ENCODE results near the gene GCSH. TPM values are rescaled to one million over a fixed set of nuclear protein-coding genes. Genes with fewer than 3 reads are reported as not detected.

The GCSH gene
- total RNA-seq, 1 donor, result 18.1 TPM

DNA sequence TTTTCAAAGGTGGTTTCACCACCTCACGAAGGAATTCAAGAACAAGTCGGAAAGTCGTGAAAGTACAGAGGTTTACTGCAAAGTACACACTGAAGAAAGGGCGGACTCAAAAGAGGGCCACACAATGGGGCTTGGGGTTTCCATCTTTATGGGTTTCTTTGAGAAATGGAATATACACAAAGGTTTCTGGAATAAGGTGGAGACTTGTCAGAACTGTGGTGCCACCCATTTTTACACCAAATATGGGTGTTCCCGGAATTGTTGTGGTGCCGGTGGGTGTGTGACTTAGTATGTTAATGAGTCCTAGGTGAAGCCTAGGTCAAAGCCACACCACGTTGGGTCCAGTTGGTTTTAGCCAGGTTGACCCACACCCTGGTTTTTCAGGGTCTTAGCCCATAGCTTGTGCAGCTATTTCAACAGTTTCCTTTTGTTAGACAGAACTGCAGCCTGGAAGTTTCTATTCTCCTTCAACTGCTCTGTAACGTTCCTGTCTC, 567 bp upstream of the GCSH start:
- no peak for DNase-seq (ENCODE audit: insufficient read length, low spot score, missing footprints)
- Histone ChIP-seq H3K4me1 (ENCODE audit: insufficient read depth, low read length) (peaks cover 4% of the 10 kb centered on the region), H3K4me3 (ENCODE audit: insufficient read depth, low read length) (peak overlapping the region; percentile 56), H3K9me3 (ENCODE audit: low read depth, low read length) (no peaks in the 10 kb centered on the region), H2AFZ (ENCODE audit: low read length) (peak overlapping the region; percentile 93), H3K27ac (ENCODE audit: low read depth, low read length) (no peak overlapping the region), H3K79me2 (ENCODE audit: insufficient read depth, low read length) (peaks cover 27% of the 10 kb centered on the region), H3K36me3 (ENCODE audit: insufficient read depth, low read length) (no peaks in the 10 kb centered on the region), H3K4me2 (ENCODE audit: insufficient read depth, low read length) (peak overlapping the region; percentile 79), H3K27me3 (ENCODE audit: insufficient read depth, low read length) (no peaks in the 10 kb centered on the region), H4K20me1 (ENCODE audit: insufficient read depth, low read length) (peaks cover 2% of the 10 kb centered on the region)
- TF ChIP-seq, protein P1, sequence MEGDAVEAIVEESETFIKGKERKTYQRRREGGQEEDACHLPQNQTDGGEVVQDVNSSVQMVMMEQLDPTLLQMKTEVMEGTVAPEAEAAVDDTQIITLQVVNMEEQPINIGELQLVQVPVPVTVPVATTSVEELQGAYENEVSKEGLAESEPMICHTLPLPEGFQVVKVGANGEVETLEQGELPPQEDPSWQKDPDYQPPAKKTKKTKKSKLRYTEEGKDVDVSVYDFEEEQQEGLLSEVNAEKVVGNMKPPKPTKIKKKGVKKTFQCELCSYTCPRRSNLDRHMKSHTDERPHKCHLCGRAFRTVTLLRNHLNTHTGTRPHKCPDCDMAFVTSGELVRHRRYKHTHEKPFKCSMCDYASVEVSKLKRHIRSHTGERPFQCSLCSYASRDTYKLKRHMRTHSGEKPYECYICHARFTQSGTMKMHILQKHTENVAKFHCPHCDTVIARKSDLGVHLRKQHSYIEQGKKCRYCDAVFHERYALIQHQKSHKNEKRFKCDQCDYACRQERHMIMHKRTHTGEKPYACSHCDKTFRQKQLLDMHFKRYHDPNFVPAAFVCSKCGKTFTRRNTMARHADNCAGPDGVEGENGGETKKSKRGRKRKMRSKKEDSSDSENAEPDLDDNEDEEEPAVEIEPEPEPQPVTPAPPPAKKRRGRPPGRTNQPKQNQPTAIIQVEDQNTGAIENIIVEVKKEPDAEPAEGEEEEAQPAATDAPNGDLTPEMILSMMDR (IDR thresholded peaks at IDR 0.05; ENCODE audit: extremely low read depth, low read depth, low read length), result no peak

DNA sequence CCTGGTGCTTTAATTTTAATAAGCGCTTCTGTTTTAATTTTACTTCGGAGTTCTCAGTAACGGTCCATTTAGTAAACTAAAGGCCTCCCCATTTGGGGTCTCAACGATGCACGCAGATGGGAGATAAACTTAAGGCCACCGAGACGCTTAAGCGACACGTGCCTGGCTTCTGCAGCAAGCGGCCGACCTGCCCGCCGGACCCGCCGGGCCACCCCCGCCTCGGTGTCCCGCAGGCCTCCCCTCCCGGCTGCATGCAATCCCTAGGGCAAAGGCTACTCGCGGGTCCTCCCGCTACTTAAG, 592 bp downstream of the GCSH start:
- Histone ChIP-seq H3K4me1 (ENCODE audit: insufficient read depth, low read length) (peaks cover 4% of the 10 kb centered on the region), H3K79me2 (ENCODE audit: insufficient read depth, low read length) (peaks cover 36% of the 10 kb centered on the region), H3K27me3 (ENCODE audit: insufficient read depth, low read length) (no peaks in the 10 kb centered on the region), H3K4me3 (ENCODE audit: insufficient read depth, low read length) (peak overlapping the region; percentile 88), H3K27ac (ENCODE audit: low read depth, low read length) (peak overlapping the region; percentile 37), H2AFZ (ENCODE audit: low read length) (peak overlapping the region; percentile 93), H4K20me1 (ENCODE audit: insufficient read depth, low read length) (peaks cover 2% of the 10 kb centered on the region), H3K36me3 (ENCODE audit: insufficient read depth, low read length) (no peaks in the 10 kb centered on the region), H3K9me3 (ENCODE audit: low read depth, low read length) (no peaks in the 10 kb centered on the region), H3K4me2 (ENCODE audit: insufficient read depth, low read length) (peak overlapping the region; percentile 85)
- TF ChIP-seq, protein P1 (IDR thresholded peaks at IDR 0.05; ENCODE audit: extremely low read depth, low read depth, low read length), result no peak
- no peak for DNase-seq (ENCODE audit: insufficient read length, low spot score, missing footprints)

DNA sequence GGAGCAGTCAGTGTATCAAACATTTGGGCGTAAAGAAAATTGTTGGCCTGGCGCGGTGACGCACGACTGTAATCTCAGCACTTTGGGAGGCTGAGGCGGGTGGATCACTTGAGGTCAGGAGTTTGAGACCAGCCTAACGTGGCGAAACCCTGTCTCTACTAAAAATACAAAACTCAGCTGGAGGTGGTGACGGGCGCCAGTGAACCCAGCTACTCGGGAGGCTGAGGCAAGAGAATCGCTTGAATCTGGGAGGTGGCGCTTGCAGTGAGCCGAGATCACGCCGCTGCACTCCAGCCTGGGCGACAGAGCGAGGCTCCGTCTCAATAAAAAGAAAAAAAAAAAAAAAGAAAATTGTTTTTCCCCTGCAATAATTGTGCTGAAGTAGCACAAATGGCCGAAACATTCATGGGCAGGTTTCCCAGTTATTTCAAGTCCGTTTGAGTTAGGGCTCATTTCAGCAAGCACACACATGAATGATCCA, 1.4 kb downstream of the GCSH start:
- TF ChIP-seq, protein P1 (IDR thresholded peaks at IDR 0.05; ENCODE audit: extremely low read depth, low read depth, low read length), result no peak
- DNase-seq (ENCODE audit: insufficient read length, low spot score, missing footprints), result no peak

DNA sequence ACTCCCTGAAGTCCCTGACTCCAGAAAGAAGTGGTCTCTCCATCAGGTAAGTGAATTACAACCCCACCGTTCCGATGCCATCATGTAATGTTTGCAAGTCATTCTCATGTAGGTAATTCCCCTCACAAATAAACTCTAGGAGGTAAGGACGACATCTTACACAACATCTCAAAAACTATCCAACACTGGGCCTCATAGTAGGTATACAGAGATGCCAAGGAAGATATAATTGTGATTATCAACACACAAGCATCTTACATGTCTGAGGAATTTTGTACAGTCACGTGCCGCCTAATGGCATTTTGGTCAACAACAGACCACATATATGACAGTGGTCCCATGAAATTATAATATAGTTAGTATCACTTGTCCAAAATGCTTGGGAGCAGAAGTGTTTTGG, 7.4 kb downstream of the GCSH start:
- Histone ChIP-seq H3K4me2 (ENCODE audit: insufficient read depth, low read length) (no peak overlapping the region), H3K36me3 (ENCODE audit: insufficient read depth, low read length) (peaks cover 4% of the 10 kb centered on the region), H2AFZ (ENCODE audit: low read length) (no peak overlapping the region), H3K4me1 (ENCODE audit: insufficient read depth, low read length) (no peaks in the 10 kb centered on the region), H4K20me1 (ENCODE audit: insufficient read depth, low read length) (peaks cover 2% of the 10 kb centered on the region), H3K4me3 (ENCODE audit: insufficient read depth, low read length) (no peak overlapping the region), H3K79me2 (ENCODE audit: insufficient read depth, low read length) (peaks cover 44% of the 10 kb centered on the region), H3K27me3 (ENCODE audit: insufficient read depth, low read length) (no peaks in the 10 kb centered on the region), H3K9me3 (ENCODE audit: low read depth, low read length) (no peaks in the 10 kb centered on the region), H3K27ac (ENCODE audit: low read depth, low read length) (no peak overlapping the region)
- no peak for DNase-seq (ENCODE audit: insufficient read length, low spot score, missing footprints)
- TF ChIP-seq, protein P1 (IDR thresholded peaks at IDR 0.05; ENCODE audit: extremely low read depth, low read depth, low read length), result no peak

More for the DNA sequence above, 1.4 kb downstream of the GCSH start:
- no peaks in the 10 kb centered on the region for H3K27me3 ChIP-seq (ENCODE audit: insufficient read depth, low read length)
- peak overlapping the region; percentile 85 for H3K4me2 ChIP-seq (ENCODE audit: insufficient read depth, low read length)
- H3K4me1 ChIP-seq (ENCODE audit: insufficient read depth, low read length), result peaks cover 4% of the 10 kb centered on the region
- H3K36me3 ChIP-seq (ENCODE audit: insufficient read depth, low read length), result peaks cover 2% of the 10 kb centered on the region
- no peak overlapping the region for H2AFZ ChIP-seq (ENCODE audit: low read length)
- no peak overlapping the region for H3K27ac ChIP-seq (ENCODE audit: low read depth, low read length)
- peaks cover 2% of the 10 kb centered on the region for H4K20me1 ChIP-seq (ENCODE audit: insufficient read depth, low read length)
- peaks cover 43% of the 10 kb centered on the region for H3K79me2 ChIP-seq (ENCODE audit: insufficient read depth, low read length)
- no peaks in the 10 kb centered on the region for H3K9me3 ChIP-seq (ENCODE audit: low read depth, low read length)
- H3K4me3 ChIP-seq (ENCODE audit: insufficient read depth, low read length), result peak overlapping the region; percentile 88
